Ovary (tissue), 3 donors: ENCODE data around the gene TMEM109.

Source experiments
- CTCF ChIP-seq, 3 donors: fragments of 450-650 bp in 2 of 3; fragments of 200-600 bp in 1 of 3; IDR thresholded peaks; one replicate each; pipeline versions ENCODE4 v1.5.1 to v1.8.0; 2016 to 2022; ENCODE audit warnings: antibody characterized with exemption in 3 of 3, mild to moderate bottlenecking in 1 of 3
- POLR2A ChIP-seq: fragments of 450-650 bp; IDR thresholded peaks from one replicate; pipeline ENCODE4 v1.6.1; 2017; ENCODE audit warnings: antibody characterized with exemption, mild to moderate bottlenecking, moderate library complexity
- donor health status: DM: no; HTN: no; CAD: no.

GRCh38 chr11:60872124-60872960, 41.6 kb upstream of the TMEM109 start:
- TF ChIP-seq POLR2A (no peak), CTCF (IDR thresholded peaks at IDR 0.05) (no peak)
